SK-N-SH (cell line): Measurements from ENCODE around the gene TGFBI. TPM values are rescaled to one million over a fixed set of nuclear protein-coding genes. Genes with fewer than 3 reads are reported as not detected.

Experiments used
- CTCF ChIA-PET: fragments of 300-600, 350-600 bp; formaldehyde crosslinking; extraction: SDS; loops from one replicate; lab custom pipeline; 2021; lab: Yijun Ruan, JAX
- POLR2A ChIA-PET: fragments of 350-600 bp; sonication (Branson Sonifier 250); formaldehyde crosslinking; extraction: SDS; loops from one replicate; lab custom pipeline; 2020; ENCODE audit warnings: antibody characterized with exemption, inconsistent platforms; lab: Yijun Ruan, JAX
- DNase-seq: peaks from one replicate; pipeline ENCODE4 v3.0.0; 2012
- H2AFZ ChIP-seq: fragments of 200-600 bp; sonication (generic); 2 replicates; pipeline ENCODE4 v1.8.1; 2016; ENCODE audit warnings: antibody characterized with exemption, mild to moderate bottlenecking, low read depth
- H3F3A ChIP-seq: fragments of 200-600 bp; sonication (generic); replicated peaks from 2 replicates; pipeline ENCODE3; 2016; ENCODE audit warnings: antibody characterized with exemption, mild to moderate bottlenecking; ENCODE audit not compliant: insufficient read depth
- H3K27ac ChIP-seq, 2 experiments: fragments of 200-500 bp in 1 of 2; fragments of 200-600 bp in 1 of 2; sonication (Bioruptor generic) in 1 of 2; sonication (generic), shearing (Covaris generic) in 1 of 2; 2 replicates each; pipeline versions ENCODE4 v1.5.1 to v1.6.1; 2014 to 2016; ENCODE audit warnings: low read depth in 2 of 2, inconsistent platforms in 1 of 2, low read length in 1 of 2, mild to moderate bottlenecking in 1 of 2, mixed read lengths in 1 of 2
- H3K27me3 ChIP-seq: fragments of 200-600 bp; sonication (generic), shearing (Covaris generic); 2 replicates; pipeline ENCODE4 v1.6.1; 2016; ENCODE audit warnings: mixed run types; ENCODE audit not compliant: insufficient read depth
- H3K36me3 ChIP-seq, 2 experiments: fragments of 200-500 bp in 1 of 2; fragments of 200-600 bp in 1 of 2; sonication (Bioruptor generic) in 1 of 2; sonication (generic) in 1 of 2; replicated peaks in 1 of 2; 2 replicates each; pipeline versions ENCODE3 to v1.5.1; 2014 to 2016; ENCODE audit warnings: low read length in 1 of 2, mild to moderate bottlenecking in 1 of 2; ENCODE audit not compliant: insufficient read depth in 2 of 2, control insufficient read depth in 1 of 2
- H3K4me1 ChIP-seq, 2 experiments: fragments of 200-500 bp in 1 of 2; fragments of 200-600 bp in 1 of 2; sonication (Bioruptor generic) in 1 of 2; sonication (generic), shearing (Covaris generic) in 1 of 2; 2 replicates each; pipeline versions ENCODE4 v1.5.1 to v1.6.1; 2014 to 2016; ENCODE audit warnings: low read depth in 1 of 2, low read length in 1 of 2, mixed run types in 1 of 2; ENCODE audit not compliant: insufficient read depth in 2 of 2, control insufficient read depth in 1 of 2
- H3K4me2 ChIP-seq: fragments of 200-600 bp; sonication (generic), shearing (Covaris generic); 2 replicates; pipeline ENCODE4 v1.6.1; 2017; ENCODE audit warnings: mixed run types
- H3K4me3 ChIP-seq, 2 experiments: fragments of 200-500 bp in 1 of 2; fragments of 200-600 bp in 1 of 2; sonication (Bioruptor generic) in 1 of 2; sonication (generic), shearing (Covaris generic) in 1 of 2; 2 replicates each; pipeline versions ENCODE4 v1.5.1 to v1.8.1; 2014 to 2016; ENCODE audit warnings: low read depth in 2 of 2, inconsistent platforms in 1 of 2, low read length in 1 of 2, mild to moderate bottlenecking in 1 of 2, mixed read lengths in 1 of 2, moderate library complexity in 1 of 2
- H3K79me2 ChIP-seq: fragments of 200-600 bp; sonication (generic); 2 replicates; pipeline ENCODE4 v1.8.1; 2017; ENCODE audit warnings: mild to moderate bottlenecking; ENCODE audit not compliant: insufficient read depth
- H3K9ac ChIP-seq: fragments of 200-600 bp; sonication (generic); 2 replicates; pipeline ENCODE4 v1.6.1; 2017; ENCODE audit warnings: mixed run types
- H3K9me2 ChIP-seq: fragments of 200-600 bp; sonication (generic); 2 replicates; pipeline ENCODE4 v1.6.1; 2017; ENCODE audit warnings: mixed run types
- H3K9me3 ChIP-seq: fragments of 200-600 bp; sonication (generic); 2 replicates; pipeline ENCODE4 v1.6.1; 2017; ENCODE audit warnings: mixed run types, mild to moderate bottlenecking, moderate library complexity
- H4K20me1 ChIP-seq: fragments of 200-600 bp; sonication (generic); 2 replicates; pipeline ENCODE4 v1.6.1; 2017; ENCODE audit warnings: mild to moderate bottlenecking, mixed run types; ENCODE audit not compliant: insufficient read depth
- MXI1 ChIP-seq: IDR thresholded peaks from 2 replicates; pipeline ENCODE4 v1.6.1; 2012; ENCODE audit warnings: mild to moderate bottlenecking, low read depth, low read length, improper control_type of control experiment
- NFIC ChIP-seq: IDR thresholded peaks from 2 replicates; pipeline ENCODE4 v1.4.0; 2012; ENCODE audit warnings: borderline replicate concordance
- POLR2AphosphoS5 ChIP-seq: IDR thresholded peaks from 2 replicates; pipeline ENCODE4 v1.6.1; 2012; ENCODE audit warnings: low read depth, low read length
- RAD21 ChIP-seq: IDR thresholded peaks from 2 replicates; pipeline ENCODE4 v1.6.1; 2012; ENCODE audit warnings: mild to moderate bottlenecking, low read length
- SIN3A ChIP-seq: IDR thresholded peaks from 2 replicates; pipeline ENCODE4 v1.6.1; 2012; ENCODE audit warnings: low read depth, mild to moderate bottlenecking, low read length, moderate library complexity, borderline replicate concordance
- WGBS: methylation state at CpG from one replicate; pipeline ENCODE4 v1.1.6; 2017; ENCODE audit warnings: low lambda C conversion rate; 5-methylcytosine and 5-hydroxymethylcytosine counted together
- polyA plus RNA-seq, 3 experiments: library from polyadenylated mRNA; depleted of rRNA; stranded (reverse); fragments of >200 nt; gene quantifications; 2 replicates each; pipeline ENCODE4 v1.2.3, GENCODE V29; 2012
- TF ChIP-seq, protein P1 (sequence below): IDR thresholded peaks from 2 replicates; pipeline ENCODE4 v1.6.1; 2012; ENCODE audit warnings: mild to moderate bottlenecking, low read depth, low read length, moderate library complexity
- TF ChIP-seq, protein P2 (sequence below): IDR thresholded peaks from 2 replicates; pipeline ENCODE4 v1.4.0; 2012; ENCODE audit warnings: low read depth
- TF ChIP-seq, protein P3 (sequence below): IDR thresholded peaks from 2 replicates; pipeline ENCODE4 v1.4.0; 2012; ENCODE audit warnings: low read depth, borderline replicate concordance

Gene TGFBI
- polyA plus RNA-seq, 1 of the 3 experiments (the other 2 are of a cell fraction): 2,678 TPM

DNA sequence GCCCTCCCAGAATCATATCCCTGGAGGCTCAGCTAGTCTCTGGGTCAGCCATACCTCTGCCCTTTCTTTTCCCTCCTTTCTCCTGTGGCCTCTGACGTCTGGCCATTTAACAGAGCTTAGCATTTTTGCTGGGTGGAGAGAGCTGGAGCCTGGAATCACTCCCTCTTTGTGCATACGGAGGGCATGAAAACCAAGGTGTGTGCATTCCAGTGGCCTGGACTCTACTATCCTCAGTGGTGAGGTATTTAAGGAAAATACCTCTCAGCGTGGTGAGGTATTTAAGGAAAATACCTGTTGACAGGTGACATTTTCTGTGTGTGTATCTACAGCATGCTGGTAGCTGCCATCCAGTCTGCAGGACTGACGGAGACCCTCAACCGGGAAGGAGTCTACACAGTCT, 27.5 kb downstream of the TGFBI start:
- POLR2A ChIA-PET: no interaction called here
- CTCF ChIA-PET: interaction anchor here (1.1 to 2.2 kb wide), 3 partner anchors 26 to 156 kb away, joined by 3 to 6 read pairs (median 6); no protein-coding TSS in a partner anchor
- TF ChIP-seq SIN3A (no peak), NFIC (no peak), MXI1 (no peak), RAD21 (no peak)
- TF ChIP-seq, protein P1, sequence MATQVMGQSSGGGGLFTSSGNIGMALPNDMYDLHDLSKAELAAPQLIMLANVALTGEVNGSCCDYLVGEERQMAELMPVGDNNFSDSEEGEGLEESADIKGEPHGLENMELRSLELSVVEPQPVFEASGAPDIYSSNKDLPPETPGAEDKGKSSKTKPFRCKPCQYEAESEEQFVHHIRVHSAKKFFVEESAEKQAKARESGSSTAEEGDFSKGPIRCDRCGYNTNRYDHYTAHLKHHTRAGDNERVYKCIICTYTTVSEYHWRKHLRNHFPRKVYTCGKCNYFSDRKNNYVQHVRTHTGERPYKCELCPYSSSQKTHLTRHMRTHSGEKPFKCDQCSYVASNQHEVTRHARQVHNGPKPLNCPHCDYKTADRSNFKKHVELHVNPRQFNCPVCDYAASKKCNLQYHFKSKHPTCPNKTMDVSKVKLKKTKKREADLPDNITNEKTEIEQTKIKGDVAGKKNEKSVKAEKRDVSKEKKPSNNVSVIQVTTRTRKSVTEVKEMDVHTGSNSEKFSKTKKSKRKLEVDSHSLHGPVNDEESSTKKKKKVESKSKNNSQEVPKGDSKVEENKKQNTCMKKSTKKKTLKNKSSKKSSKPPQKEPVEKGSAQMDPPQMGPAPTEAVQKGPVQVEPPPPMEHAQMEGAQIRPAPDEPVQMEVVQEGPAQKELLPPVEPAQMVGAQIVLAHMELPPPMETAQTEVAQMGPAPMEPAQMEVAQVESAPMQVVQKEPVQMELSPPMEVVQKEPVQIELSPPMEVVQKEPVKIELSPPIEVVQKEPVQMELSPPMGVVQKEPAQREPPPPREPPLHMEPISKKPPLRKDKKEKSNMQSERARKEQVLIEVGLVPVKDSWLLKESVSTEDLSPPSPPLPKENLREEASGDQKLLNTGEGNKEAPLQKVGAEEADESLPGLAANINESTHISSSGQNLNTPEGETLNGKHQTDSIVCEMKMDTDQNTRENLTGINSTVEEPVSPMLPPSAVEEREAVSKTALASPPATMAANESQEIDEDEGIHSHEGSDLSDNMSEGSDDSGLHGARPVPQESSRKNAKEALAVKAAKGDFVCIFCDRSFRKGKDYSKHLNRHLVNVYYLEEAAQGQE: no peak
- TF ChIP-seq, protein P2, sequence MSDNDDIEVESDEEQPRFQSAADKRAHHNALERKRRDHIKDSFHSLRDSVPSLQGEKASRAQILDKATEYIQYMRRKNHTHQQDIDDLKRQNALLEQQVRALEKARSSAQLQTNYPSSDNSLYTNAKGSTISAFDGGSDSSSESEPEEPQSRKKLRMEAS: no peak
- no peak overlapping the region for H2AFZ ChIP-seq
- H3K9me3 ChIP-seq: no peaks in the 10 kb centered on the region
- H3K36me3 ChIP-seq: peaks cover 43 to 50% of the 10 kb centered on the region in 2 experiments
- WGBS: 89% methylated on average over 5 of the region's 5 CpGs
- H3K9ac ChIP-seq: peak overlapping the region; percentile 73; the same call in 1 of the 2 replicates
- H3K27me3 ChIP-seq: no peaks in the 10 kb centered on the region
- H3F3A ChIP-seq: peaks cover 88% of the 10 kb centered on the region
- H4K20me1 ChIP-seq: no peaks in the 10 kb centered on the region
- no peak overlapping the region for H3K4me3 ChIP-seq
- peaks cover 18 to 59% of the 10 kb centered on the region in 2 experiments; a peak in 3 of 4 replicates for H3K4me1 ChIP-seq
- no peak for DNase-seq
- no peaks in the 10 kb centered on the region for H3K9me2 ChIP-seq
- peak overlapping the region; percentile 89 to 97 for H3K27ac ChIP-seq
- peaks cover 7% of the 10 kb centered on the region; the same call in 1 of the 2 replicates for H3K79me2 ChIP-seq
- H3K4me2 ChIP-seq: peak overlapping the region; percentile 55

DNA sequence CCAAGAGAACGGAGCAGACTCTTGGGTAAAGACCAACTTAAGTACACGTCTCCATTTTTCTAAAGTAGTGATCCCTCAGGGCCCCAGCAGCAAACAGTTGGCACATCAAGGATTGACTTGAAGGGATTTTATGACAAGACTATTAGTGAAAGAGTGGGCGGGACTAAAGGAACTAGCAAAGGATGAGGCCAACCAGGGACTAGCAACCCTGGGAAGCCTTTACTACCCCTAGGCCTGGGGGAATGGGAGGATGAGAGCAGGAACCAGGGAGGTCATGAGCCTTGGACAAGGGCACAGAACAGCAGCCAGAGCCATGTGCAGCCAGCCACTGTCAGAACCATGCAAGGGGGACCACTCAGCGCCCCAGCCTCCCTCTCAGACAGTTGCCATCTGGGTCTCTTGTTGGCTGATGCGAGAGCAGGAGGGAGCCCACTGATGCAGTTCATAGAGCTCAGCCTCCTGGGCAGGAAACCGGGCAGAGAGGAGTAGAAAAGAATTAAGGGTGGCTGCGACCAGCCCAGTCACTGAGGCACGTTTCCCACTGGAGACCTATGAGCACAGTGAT, 28.1 kb downstream of the TGFBI start:
- no peaks in the 10 kb centered on the region for H3K27me3 ChIP-seq
- H2AFZ ChIP-seq: no peak overlapping the region
- no peaks in the 10 kb centered on the region for H3K9me2 ChIP-seq
- TF ChIP-seq, protein P3, sequence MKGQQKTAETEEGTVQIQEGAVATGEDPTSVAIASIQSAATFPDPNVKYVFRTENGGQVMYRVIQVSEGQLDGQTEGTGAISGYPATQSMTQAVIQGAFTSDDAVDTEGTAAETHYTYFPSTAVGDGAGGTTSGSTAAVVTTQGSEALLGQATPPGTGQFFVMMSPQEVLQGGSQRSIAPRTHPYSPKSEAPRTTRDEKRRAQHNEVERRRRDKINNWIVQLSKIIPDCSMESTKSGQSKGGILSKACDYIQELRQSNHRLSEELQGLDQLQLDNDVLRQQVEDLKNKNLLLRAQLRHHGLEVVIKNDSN: no peak
- TF ChIP-seq POLR2AphosphoS5: 0 out of 2 replicates have a peak, but pooled peaks have one; percentile 1
- H3K9me3 ChIP-seq: no peaks in the 10 kb centered on the region
- WGBS: 86% methylated on average over 7 of the region's 8 CpGs
- H3K9ac ChIP-seq: peak overlapping the region; percentile 73
- CTCF ChIA-PET: interaction anchor here (1.0 to 2.2 kb wide), 8 partner anchors 8 to 155 kb away, joined by 3 to 6 read pairs (median 4); no protein-coding TSS in a partner anchor
- H3F3A ChIP-seq: peaks cover 89% of the 10 kb centered on the region
- H3K79me2 ChIP-seq: peaks cover 7% of the 10 kb centered on the region; the same call in 1 of the 2 replicates
- H3K27ac ChIP-seq: peak overlapping the region; percentile 89 to 97
- H3K36me3 ChIP-seq: peaks cover 48 to 51% of the 10 kb centered on the region in 2 experiments
- peaks cover 18 to 59% of the 10 kb centered on the region in 2 experiments; a peak in 3 of 4 replicates for H3K4me1 ChIP-seq
- no peaks in the 10 kb centered on the region for H4K20me1 ChIP-seq
- DNase-seq: no peak
- no peak overlapping the region for H3K4me3 ChIP-seq
- POLR2A ChIA-PET: no interaction called here
- H3K4me2 ChIP-seq: peak overlapping the region; percentile 55
